GM12873 (cell line): Measurements from ENCODE around the gene CCDC12.

Experiments used
- CTCF ChIP-seq: IDR thresholded peaks from 2 replicates; pipeline ENCODE4 v1.5.1; 2012; ENCODE audit warnings: low read depth, mild to moderate bottlenecking, moderate library complexity, low read length, control low read depth; ENCODE audit not compliant: insufficient read depth; ENCODE audit errors: missing control alignments

CCDC12 gene

GRCh38 chr3:46939578-46940445, 36.7 kb downstream of the CCDC12 start:
- no peak for TF ChIP-seq CTCF

GRCh38 chr3:46938118-46938517, 38.4 kb downstream of the CCDC12 start:
- no peak for TF ChIP-seq CTCF

- no peak for TF ChIP-seq CTCF
Observed at GRCh38 chr3:46936733-46937250, 39.8 kb downstream of the CCDC12 start.

GRCh38 chr3:46935989-46936558, 40.5 kb downstream of the CCDC12 start:
- TF ChIP-seq CTCF: no peak

- TF ChIP-seq CTCF: no peak
Observed at GRCh38 chr3:46935168-46935858, 41.2 kb downstream of the CCDC12 start.

GRCh38 chr3:46934498-46935167, 41.9 kb downstream of the CCDC12 start:
- no peak for TF ChIP-seq CTCF

- TF ChIP-seq CTCF: no peak
Observed at GRCh38 chr3:46934072-46934471, 42.5 kb downstream of the CCDC12 start.
